H1 (cell line): ENCODE measurements around the gene PRDX3. TPM values are rescaled to one million over a fixed set of nuclear protein-coding genes. Genes with fewer than 3 reads are reported as not detected.

Experiments used
- CTCF ChIA-PET: fragments of 300-600 bp; sonication (Branson Sonifier 250); formaldehyde crosslinking; loops from one replicate; lab custom pipeline; 2021; ENCODE audit not compliant: partially characterized antibody; lab: Charles Lee
- POLR2A ChIA-PET: fragments of 300-600 bp; sonication (Branson Sonifier 250); formaldehyde crosslinking; loops from one replicate; lab custom pipeline; 2021; ENCODE audit warnings: inconsistent platforms; ENCODE audit not compliant: partially characterized antibody; lab: Charles Lee
- DNase-seq, 2 experiments: peaks; one replicate each; pipeline versions ENCODE4 v3.0.0 to v3.0.0-alpha.2; 2010 to 2022; ENCODE audit warnings: low spot score in 2 of 2, low read depth in 1 of 2, mixed read lengths in 1 of 2
- FAIRE-seq: peaks from 2 replicates; lab custom pipeline; 2011; peaks lifted over from hg19 to GRCh38; lab: Jason Lieb, UNC
- H2AFZ ChIP-seq: 2 replicates; pipeline ENCODE4 v1.8.1; 2012; ENCODE audit warnings: low read length, inconsistent platforms
- H2AK5ac ChIP-seq: 2 replicates; pipeline ENCODE4 v1.6.1; 2013; ENCODE audit warnings: low read depth, low read length
- H2BK120ac ChIP-seq: replicated peaks from 2 replicates; pipeline ENCODE3; 2013; ENCODE audit warnings: low read depth, low read length, inconsistent platforms
- H2BK12ac ChIP-seq: 2 replicates; pipeline ENCODE4 v1.6.1; 2013; ENCODE audit warnings: low read depth, low read length
- H2BK15ac ChIP-seq: 2 replicates; pipeline ENCODE4 v1.6.1; 2013; ENCODE audit warnings: low read length
- H2BK20ac ChIP-seq: 2 replicates; pipeline ENCODE4 v1.6.1; 2013; ENCODE audit warnings: low read length
- H2BK5ac ChIP-seq: 2 replicates; pipeline ENCODE4 v1.6.1; 2013; ENCODE audit warnings: low read depth, low read length
- H3K14ac ChIP-seq: 2 replicates; pipeline ENCODE4 v1.6.1; 2013; ENCODE audit warnings: inconsistent platforms; ENCODE audit not compliant: insufficient read length
- H3K18ac ChIP-seq: 2 replicates; pipeline ENCODE4 v1.6.1; 2013; ENCODE audit warnings: low read length; ENCODE audit errors: extremely low read depth
- H3K23ac ChIP-seq: 2 replicates; pipeline ENCODE4 v1.6.1; 2013; ENCODE audit warnings: inconsistent platforms; ENCODE audit not compliant: insufficient read length
- H3K23me2 ChIP-seq: 2 replicates; pipeline ENCODE4 v1.6.1; 2013; ENCODE audit warnings: low read depth, low read length
- H3K27ac ChIP-seq: 2 replicates; pipeline ENCODE4 v1.6.1; 2011; ENCODE audit warnings: low read depth, low read length, inconsistent platforms
- H3K27me3 ChIP-seq, 4 experiments: replicated peaks in 1 of 4; 1 replicate in 1 of 4; 2 replicates in 3 of 4; pipeline versions ENCODE4 v1.6.1 to v1.8.1; 2011 to 2013; ENCODE audit warnings: low read length in 3 of 4, mild to moderate bottlenecking in 3 of 4, inconsistent platforms in 2 of 4, mixed read lengths in 2 of 4, moderate library complexity in 1 of 4; ENCODE audit not compliant: control insufficient read depth in 3 of 4, insufficient read depth in 3 of 4; ENCODE audit errors: extremely low read depth in 1 of 4
- H3K36me3 ChIP-seq, 4 experiments: 2 replicates each; pipeline versions ENCODE4 v1.6.1 to v1.8.1; 2011 to 2013; ENCODE audit warnings: mild to moderate bottlenecking in 4 of 4, low read length in 3 of 4, moderate library complexity in 2 of 4, control low read depth in 1 of 4, inconsistent platforms in 1 of 4; ENCODE audit not compliant: insufficient read depth in 4 of 4, control insufficient read depth in 2 of 4
- H3K4ac ChIP-seq: replicated peaks from 2 replicates; pipeline ENCODE3; 2013; ENCODE audit warnings: low read length, low read depth, mixed read lengths, inconsistent platforms; ENCODE audit not compliant: insufficient read length
- H3K4me1 ChIP-seq, 4 experiments: replicated peaks in 1 of 4; 1 replicate in 1 of 4; 2 replicates in 3 of 4; pipeline versions ENCODE4 v1.6.1 to v1.8.1; 2011 to 2013; ENCODE audit warnings: low read length in 3 of 4, inconsistent platforms in 2 of 4, mixed read lengths in 1 of 4; ENCODE audit not compliant: insufficient read depth in 4 of 4, control insufficient read depth in 3 of 4
- H3K4me2 ChIP-seq, 2 experiments: 2 replicates each; pipeline versions ENCODE4 v1.6.1 to v1.8.1; 2011 to 2013; ENCODE audit warnings: low read depth in 2 of 2, low read length in 2 of 2, control low read depth in 1 of 2, inconsistent platforms in 1 of 2, mild to moderate bottlenecking in 1 of 2; ENCODE audit not compliant: insufficient read depth in 1 of 2
- H3K4me3 ChIP-seq, 4 experiments: fragments of 200-600, 300-600 bp in 1 of 4; sonication (generic), shearing (Covaris generic), sonication (Bioruptor Twin) in 1 of 4; 2 replicates each; pipeline versions ENCODE4 v1.5.1 to v1.8.1; 2011 to 2016; ENCODE audit warnings: low read length in 4 of 4, low read depth in 3 of 4, control low read depth in 2 of 4, inconsistent platforms in 2 of 4, mild to moderate bottlenecking in 2 of 4, mixed read lengths in 1 of 4, moderate library complexity in 1 of 4; ENCODE audit not compliant: insufficient read depth in 2 of 4; ENCODE audit errors: extremely low read depth in 1 of 4
- H3K56ac ChIP-seq: replicated peaks from 2 replicates; pipeline ENCODE3; 2013; ENCODE audit warnings: low read depth, mild to moderate bottlenecking, mixed read lengths, low read length, inconsistent platforms; ENCODE audit not compliant: insufficient read length
- H3K79me1 ChIP-seq: 2 replicates; pipeline ENCODE4 v1.6.1; 2013; ENCODE audit warnings: low read depth, low read length, control low read depth
- H3K79me2 ChIP-seq, 2 experiments: 2 replicates each; pipeline versions ENCODE4 v1.6.1 to v1.8.1; 2012 to 2013; ENCODE audit warnings: low read length in 2 of 2, mild to moderate bottlenecking in 2 of 2, inconsistent platforms in 1 of 2; ENCODE audit not compliant: insufficient read depth in 2 of 2, control insufficient read depth in 1 of 2
- H3K9ac ChIP-seq, 4 experiments: replicated peaks in 1 of 4; 1 replicate in 1 of 4; 2 replicates in 3 of 4; pipeline versions ENCODE4 v1.6.1 to v1.8.1; 2011 to 2013; ENCODE audit warnings: low read depth in 3 of 4, low read length in 3 of 4, control low read depth in 2 of 4, mild to moderate bottlenecking in 2 of 4, moderate library complexity in 2 of 4, inconsistent platforms in 1 of 4; ENCODE audit errors: extremely low read depth in 1 of 4
- H3K9me3 ChIP-seq, 2 experiments: 2 replicates each; pipeline versions ENCODE4 v1.6.1 to v1.8.1; 2012 to 2013; ENCODE audit warnings: mild to moderate bottlenecking in 2 of 2, moderate library complexity in 2 of 2, control low read depth in 1 of 2, inconsistent platforms in 1 of 2, low read depth in 1 of 2, low read length in 1 of 2, mixed read lengths in 1 of 2; ENCODE audit not compliant: insufficient read depth in 2 of 2
- H4K20me1 ChIP-seq, 2 experiments: replicated peaks in 1 of 2; 2 replicates each; pipeline versions ENCODE3 to v1.8.1; 2011 to 2013; ENCODE audit warnings: inconsistent platforms in 2 of 2, low read length in 2 of 2, mild to moderate bottlenecking in 1 of 2; ENCODE audit not compliant: insufficient read depth in 2 of 2, control insufficient read depth in 1 of 2
- H4K5ac ChIP-seq: 2 replicates; pipeline ENCODE4 v1.6.1; 2013; ENCODE audit warnings: low read length, low read depth, mixed read lengths, inconsistent platforms; ENCODE audit not compliant: insufficient read length
- H4K8ac ChIP-seq: 2 replicates; pipeline ENCODE4 v1.8.0; 2013; ENCODE audit warnings: mild to moderate bottlenecking, moderate library complexity, low read length, inconsistent platforms; ENCODE audit not compliant: insufficient read depth; ENCODE audit errors: extremely low read depth
- H4K91ac ChIP-seq: replicated peaks from 2 replicates; pipeline ENCODE3; 2013; ENCODE audit warnings: low read length, mixed read lengths, inconsistent platforms; ENCODE audit not compliant: insufficient read length
- ATF2 ChIP-seq: IDR thresholded peaks from 2 replicates; pipeline ENCODE4 v1.6.1; 2012; ENCODE audit warnings: low read length, inconsistent platforms
- BCL11A ChIP-seq, 2 experiments: IDR thresholded peaks; one replicate each; pipeline ENCODE4 v1.6.1; 2011; ENCODE audit warnings: low read depth in 2 of 2, low read length in 2 of 2, mild to moderate bottlenecking in 2 of 2
- CBX8 ChIP-seq: fragments of 300-800, 300-1000 bp; sonication (generic); IDR thresholded peaks from 2 replicates; pipeline ENCODE4 v1.7.1; 2016; ENCODE audit warnings: low read depth, low read length, borderline replicate concordance
- EP300 ChIP-seq, 2 experiments: IDR thresholded peaks; 1 replicate in 1 of 2; 2 replicates in 1 of 2; pipeline ENCODE4 v1.6.1; 2011 to 2012; ENCODE audit warnings: low read depth in 2 of 2, low read length in 2 of 2, mild to moderate bottlenecking in 2 of 2, borderline replicate concordance in 1 of 2, inconsistent platforms in 1 of 2, moderate library complexity in 1 of 2
- FOSL1 ChIP-seq: IDR thresholded peaks from 2 replicates; pipeline ENCODE4 v1.6.1; 2011; ENCODE audit warnings: mild to moderate bottlenecking, low read depth, low read length, moderate library complexity; ENCODE audit not compliant: insufficient read depth
- JUND ChIP-seq: IDR thresholded peaks from 2 replicates; pipeline ENCODE4 v1.6.1; 2011; ENCODE audit warnings: mild to moderate bottlenecking, improper control_type of control experiment, low read length
- KDM1A ChIP-seq: fragments of 200-600, 300-600 bp; sonication (generic); IDR thresholded peaks from 2 replicates; pipeline ENCODE4 v1.7.1; 2016; ENCODE audit warnings: mild to moderate bottlenecking, low read length, borderline replicate concordance
- KDM4A ChIP-seq: IDR thresholded peaks from one replicate; pipeline ENCODE4 v1.7.1; 2012; ENCODE audit warnings: low read depth, mild to moderate bottlenecking, moderate library complexity, low read length, inconsistent platforms; ENCODE audit not compliant: severe bottlenecking
- SAP30 ChIP-seq: fragments of 300-600 bp; sonication (generic); IDR thresholded peaks from 2 replicates; pipeline ENCODE4 v1.7.1; 2012; ENCODE audit warnings: low read length, moderate library complexity, mild to moderate bottlenecking, inconsistent platforms; ENCODE audit not compliant: insufficient read depth, insufficient replicate concordance
- SP1 ChIP-seq: IDR thresholded peaks from 2 replicates; pipeline ENCODE4 v1.6.1; 2011; ENCODE audit warnings: low read depth, low read length
- SUZ12 ChIP-seq: fragments of 200-600 bp; sonication (generic); IDR thresholded peaks from 2 replicates; pipeline ENCODE4 v1.6.1; 2012; ENCODE audit warnings: mild to moderate bottlenecking, inconsistent platforms, low read length, moderate library complexity, mixed read lengths
- TBP ChIP-seq: IDR thresholded peaks from 2 replicates; pipeline ENCODE4 v1.6.1; 2011; ENCODE audit warnings: low read depth, low read length, improper control_type of control experiment
- WGBS, 2 experiments: shearing (Covaris generic) in 1 of 2; methylation state at CpG; one replicate each; pipeline versions ENCODE4 v1.1.6 to v1.1.7; 2013 to 2015; ENCODE audit warnings: low lambda C conversion rate in 2 of 2, mixed read lengths in 2 of 2, inconsistent platforms in 1 of 2, low coverage in 1 of 2, missing lambda C conversion rate in 1 of 2; ENCODE audit not compliant: insufficient replicate concordance in 2 of 2, insufficient coverage in 1 of 2, insufficient read length in 1 of 2; ENCODE audit errors: extremely low coverage in 1 of 2, missing lambda C conversion rate in 1 of 2; 5-methylcytosine and 5-hydroxymethylcytosine counted together
- polyA plus RNA-seq, 7 experiments: library from polyadenylated mRNA; depleted of rRNA in 3 of 7; stranded (reverse) in 5 of 7; unstranded in 2 of 7; fragments of >200 nt in 5 of 7; fragments of 200-250 nt in 2 of 7; gene quantifications; 1 replicate in 5 of 7; 2 replicates in 1 of 7; 4 replicates in 1 of 7; pipeline versions ENCODE4 v1.2.1 to v1.2.3, GENCODE V29; 2011 to 2013; ENCODE audit warnings: missing spikeins in 2 of 7, mixed read lengths in 2 of 7
- total RNA-seq: library from RNA; stranded (reverse); fragmentation: NEBNext Ultra II Directional; extraction: Animal tissue kit (Norgen Biotek cat#: 25700); gene quantifications from 2 replicates; pipeline ENCODE4 v1.2.1, GENCODE V29; 2021

The PRDX3 gene
- total and polyA plus RNA-seq, 2 of the 8 experiments (the other 6 are each of a cell fraction or from before 2014, with no cell fraction given), result 201 to 208 TPM

GRCh38 chr10:119118231-119118630 lies 60.4 kb downstream of the PRDX3 start:
- Histone ChIP-seq H3K4me2 (no peak overlapping the region), H4K20me1 (peaks cover 0 to 3% of the 10 kb centered on the region in 2 experiments), H3K36me3 (peaks cover 11 to 68% (median 37%) of the 10 kb centered on the region in 4 experiments; a peak in 7 of 8 replicates), H3K9me3 (no peaks in the 10 kb centered on the region), H3K4me1 (no peaks in the 10 kb centered on the region), H3K23me2 (no peaks in the 10 kb centered on the region), H3K23ac (no peak overlapping the region), H2AFZ (no peak overlapping the region), H2BK5ac (no peak overlapping the region), H4K8ac (no peak overlapping the region), H3K27me3 (no peaks in the 10 kb centered on the region), H2BK20ac (no peak overlapping the region), H3K79me1 (no peaks in the 10 kb centered on the region), H2BK12ac (no peak overlapping the region), H3K9ac (no peak overlapping the region), H2BK15ac (no peak overlapping the region), H3K56ac (no peak overlapping the region), H3K27ac (no peak overlapping the region), H2BK120ac (no peak overlapping the region), H4K91ac (no peak overlapping the region), H3K18ac (no peak overlapping the region), H3K79me2 (no peaks in the 10 kb centered on the region), H3K14ac (no peak overlapping the region), H3K4ac (no peak overlapping the region), H2AK5ac (no peak overlapping the region), H4K5ac (no peak overlapping the region), H3K4me3 (no peak overlapping the region)
- 96% methylated on average over 5 of the region's 5 CpGs; no CpG with 5 or more reads in 1 of the 2 experiments for WGBS, 2 experiments
- CTCF ChIA-PET, result no interaction called here
- no peak for DNase-seq
- no peak for FAIRE-seq
- POLR2A ChIA-PET, result interaction anchor here (0.7 kb wide), 1 partner anchor 38 kb away, joined by 3 read pairs; the partner anchor contains the start of gene EIF3A
- TF ChIP-seq FOSL1, result no peak
- no peak for TF ChIP-seq SP1
- TF ChIP-seq BCL11A (IDR thresholded peaks at IDR 0.05; ENCODE audit: low read depth in 2 of 2, low read length in 2 of 2), result no peak
- TF ChIP-seq ATF2, result no peak
- no peak for TF ChIP-seq SUZ12
- TF ChIP-seq JUND, result no peak
- TF ChIP-seq EP300 (IDR thresholded peaks at IDR 0.05; ENCODE audit: borderline replicate concordance in 1 of 2, low read depth in 2 of 2, low read length in 2 of 2), result no peak
- no peak for TF ChIP-seq KDM4A
- no peak for TF ChIP-seq TBP
- TF ChIP-seq KDM1A, result no peak
- TF ChIP-seq SAP30, result no peak
- no peak for TF ChIP-seq CBX8
